ENCODE measurements around the gene POLL.
"Not testable (repeated sequence)": the region's sequence is repeated elsewhere in the genome, so short reads cannot be mapped to it uniquely, and the experiment has no call there.

The POLL gene

DNA sequence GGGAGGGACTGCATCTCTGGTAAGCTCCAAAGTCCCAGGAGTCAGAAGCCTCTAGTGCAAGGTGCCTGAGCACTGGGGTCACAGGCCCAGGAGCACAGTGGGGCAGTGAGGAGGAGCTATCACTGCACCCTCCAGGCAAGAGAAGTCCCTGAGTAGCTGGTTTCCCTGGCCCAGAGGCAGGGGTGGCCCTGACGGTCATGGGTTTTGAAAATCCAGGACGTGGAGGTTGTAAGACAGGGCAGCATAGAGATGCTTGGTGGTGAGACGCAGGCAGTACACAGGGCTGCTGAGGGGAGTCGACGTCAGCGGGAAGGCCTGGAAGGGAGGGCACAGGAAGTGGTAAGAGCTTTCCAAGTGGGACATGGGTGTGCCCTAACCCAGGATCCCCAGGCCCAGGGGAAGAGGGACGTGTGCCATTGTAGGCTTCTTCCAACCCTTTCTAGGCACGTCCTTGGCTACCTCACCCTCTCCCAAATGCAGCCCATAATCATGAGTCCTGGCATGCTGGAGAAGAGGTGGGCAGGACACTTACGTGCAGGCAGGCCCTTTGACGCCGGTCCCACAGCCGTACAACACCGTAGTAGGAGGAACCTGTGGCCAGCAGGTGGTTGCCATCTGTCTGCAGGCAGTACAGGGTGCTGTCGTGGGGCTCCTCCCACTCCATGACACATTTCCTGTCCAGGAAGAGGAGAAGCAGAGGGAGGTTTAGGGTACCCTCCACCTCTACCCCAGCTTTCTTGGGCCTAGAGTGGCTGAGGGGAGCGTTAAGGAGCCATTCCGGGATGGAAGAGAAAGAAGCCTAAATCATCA lies 23.2 kb upstream of the POLL start:
- DNase-seq = no peak

DNA sequence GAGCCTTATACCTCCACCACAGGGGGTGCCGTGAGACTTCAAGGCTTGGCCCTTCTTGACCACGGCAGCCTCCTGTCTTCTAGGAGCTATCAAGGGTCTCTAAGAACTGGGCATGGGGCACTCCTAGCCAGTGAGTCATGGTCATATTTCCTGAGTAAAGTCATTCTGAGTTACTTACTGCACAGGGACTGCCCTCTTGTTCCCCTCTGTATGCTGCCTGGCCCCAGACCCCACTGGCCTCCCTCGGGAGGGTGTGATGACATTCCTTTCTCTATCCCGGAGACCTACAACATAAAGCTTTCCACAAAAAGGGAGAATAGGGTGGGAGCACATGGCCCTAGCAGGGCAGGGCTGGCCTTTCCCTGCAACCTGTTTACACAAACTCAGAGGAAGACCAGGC lies 21.4 kb upstream of the POLL start:
- DNase-seq = no peak

DNA sequence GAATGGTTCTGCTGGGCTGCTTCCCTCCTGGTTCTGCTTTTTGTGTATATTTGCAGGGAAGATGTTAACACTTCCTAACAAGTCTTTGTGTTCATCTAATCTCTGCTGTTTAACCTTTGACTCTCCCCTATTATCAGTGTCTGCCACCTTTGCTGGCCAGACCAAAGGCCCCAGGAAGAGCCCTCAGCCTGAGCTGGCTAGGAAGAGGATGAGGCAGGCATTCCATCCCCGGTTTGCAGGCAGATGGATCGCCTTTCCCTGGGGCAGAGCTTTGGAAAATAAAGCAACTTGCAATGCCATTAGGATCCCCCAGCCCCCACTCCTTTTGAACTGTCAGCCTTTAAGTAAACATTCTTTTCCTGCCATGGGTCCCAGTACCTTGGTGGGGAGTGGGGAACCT lies 19.1 kb upstream of the POLL start:
- no peak for DNase-seq

DNA sequence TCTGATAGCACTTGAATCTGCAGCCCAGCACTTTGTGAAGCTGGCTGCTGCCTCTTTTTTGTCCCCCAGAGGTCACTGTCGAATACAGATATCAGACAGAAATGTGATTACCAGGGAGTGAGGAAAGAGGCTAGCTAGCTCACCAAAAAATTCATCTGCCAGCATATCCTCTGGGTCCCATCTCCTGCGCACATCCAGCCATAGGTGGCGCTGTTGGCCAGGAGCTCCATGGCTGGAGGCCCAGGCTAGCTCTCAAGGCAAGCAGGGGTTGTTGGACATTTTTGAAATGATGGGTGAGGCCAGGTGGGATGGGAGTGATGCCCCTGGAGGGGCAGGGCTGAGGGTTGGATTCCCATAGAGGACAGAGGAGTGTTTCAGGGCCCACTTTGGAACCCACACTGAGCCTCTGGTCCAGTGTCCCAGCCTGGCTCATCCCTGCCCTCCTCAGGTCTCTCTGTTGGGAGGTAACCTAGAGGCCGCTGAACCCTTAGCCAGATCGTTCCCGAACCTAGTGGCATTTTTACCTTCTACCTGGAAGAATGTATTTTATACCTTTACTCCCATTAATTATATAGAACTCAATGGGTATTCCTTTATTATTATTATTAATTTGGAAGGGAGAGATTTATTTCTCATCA lies 14.8 kb upstream of the POLL start:
- DNase-seq = peak; percentile 65

DNA sequence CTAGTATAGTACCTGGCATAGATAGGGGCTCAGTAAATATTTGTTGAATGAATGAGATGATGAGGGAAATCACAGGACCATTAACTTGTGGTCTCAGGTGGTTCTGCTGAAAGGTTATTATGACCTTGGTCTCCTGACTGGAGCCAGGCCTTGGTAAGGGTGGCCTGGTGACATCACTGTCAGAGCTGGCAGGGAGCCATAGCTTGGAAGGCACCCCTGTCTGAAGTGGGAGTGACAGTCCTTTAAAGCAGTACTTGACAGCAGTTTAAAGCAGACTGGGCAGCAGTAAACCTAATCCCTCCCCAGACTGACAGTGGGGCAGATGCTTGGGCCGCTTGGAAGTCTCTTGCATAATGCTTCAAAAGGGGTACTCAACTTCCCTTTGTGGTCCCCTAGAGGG lies 13.5 kb upstream of the POLL start:
- DNase-seq = no peak

DNA sequence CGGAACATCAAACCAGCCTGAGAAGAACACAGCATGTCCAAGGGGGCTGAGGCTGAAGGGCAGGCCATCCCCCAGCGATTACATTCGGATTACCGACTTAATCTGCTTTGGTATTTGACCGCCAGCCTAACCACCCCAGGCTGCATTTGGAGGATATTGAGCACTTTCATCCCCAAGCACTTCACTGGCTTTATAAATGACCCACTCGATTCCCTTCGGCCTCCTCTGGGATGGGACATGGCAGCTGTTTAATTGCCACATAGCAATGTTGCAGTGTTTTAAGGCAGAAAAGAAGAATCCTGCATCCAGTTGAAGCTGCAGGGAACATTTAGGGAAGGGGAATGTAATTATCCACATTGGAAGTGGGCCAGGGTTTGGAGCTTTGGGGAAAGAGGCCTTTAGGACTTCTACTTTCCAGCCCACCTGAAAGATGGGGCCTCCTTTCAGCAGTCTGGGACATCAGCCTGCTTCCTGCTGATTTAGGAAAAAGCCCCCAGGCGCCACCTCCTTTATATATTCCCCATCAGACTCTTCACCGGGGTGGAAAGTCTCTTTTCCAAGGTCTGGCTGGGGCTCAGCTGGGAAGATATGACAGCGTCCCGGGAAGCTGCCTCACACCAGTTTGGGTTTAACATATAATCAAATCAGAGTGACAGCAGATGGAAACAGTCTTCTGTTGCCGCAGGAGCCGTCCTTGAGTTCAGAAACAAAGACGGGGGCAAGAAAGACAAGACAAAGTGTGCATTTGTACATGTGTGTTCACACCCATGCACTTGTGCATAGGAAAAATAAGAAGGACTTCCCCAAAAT lies 9.2 kb upstream of the POLL start:
- DNase-seq = no peak

DNA sequence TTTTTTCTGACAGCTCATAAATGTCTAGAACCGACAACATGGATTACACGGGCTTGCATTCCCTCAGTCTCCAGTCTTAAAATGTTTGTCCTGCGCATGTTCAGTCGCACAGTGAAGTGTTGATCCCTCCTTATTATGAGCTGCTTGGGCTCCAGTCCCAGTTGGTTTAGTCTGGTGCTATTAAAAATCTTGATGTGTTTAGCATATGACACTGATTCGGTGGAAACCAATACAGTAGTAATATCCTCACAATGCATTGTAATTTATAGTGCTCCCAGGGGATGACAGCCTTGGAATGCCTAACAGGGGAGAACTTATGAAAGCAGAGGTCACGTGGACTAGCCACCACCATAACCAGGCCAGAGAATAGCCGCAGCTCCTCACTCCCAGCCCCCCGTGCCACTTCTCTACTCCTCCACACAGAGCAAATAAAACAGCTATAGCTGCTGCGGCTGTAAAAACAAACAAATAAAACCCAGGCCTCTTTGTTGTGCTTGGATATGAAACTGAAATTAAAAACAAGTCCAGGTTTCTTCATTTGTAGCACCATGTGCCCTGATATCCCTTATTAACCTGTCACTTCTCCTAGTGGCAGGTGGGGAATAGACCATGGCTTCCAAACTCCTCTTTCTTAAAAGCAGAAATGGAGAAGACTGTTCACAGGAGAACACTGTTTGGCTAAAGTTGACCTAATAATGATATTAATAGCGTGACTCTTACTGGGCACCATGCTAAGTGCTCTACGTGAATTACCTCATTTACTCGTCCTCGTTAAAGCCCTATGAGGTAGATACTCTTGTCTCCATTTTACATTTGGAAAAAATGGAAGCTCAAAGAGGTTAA lies 7.8 kb upstream of the POLL start:
- no peak for DNase-seq

DNA sequence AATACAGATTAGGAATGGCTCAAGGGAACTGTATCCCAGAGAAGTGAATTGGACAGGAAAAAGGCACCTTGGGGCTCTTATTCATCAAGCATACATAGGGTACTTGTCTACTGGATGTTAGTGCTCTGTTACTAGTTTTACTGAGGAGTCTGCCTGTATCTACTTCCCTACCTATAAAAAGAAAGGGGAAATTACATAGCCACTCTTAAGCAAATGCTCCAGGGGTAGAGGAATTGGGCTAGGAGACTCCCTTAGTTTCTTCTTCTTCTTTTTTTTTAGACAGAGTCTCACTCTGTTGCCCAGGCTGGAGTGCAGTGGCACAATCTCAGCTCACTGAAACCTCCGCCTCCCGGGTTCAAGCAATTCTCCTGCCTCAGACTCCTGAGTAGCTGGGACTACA lies 5.3 kb upstream of the POLL start:
- not testable (repeated sequence) for DNase-seq

DNA sequence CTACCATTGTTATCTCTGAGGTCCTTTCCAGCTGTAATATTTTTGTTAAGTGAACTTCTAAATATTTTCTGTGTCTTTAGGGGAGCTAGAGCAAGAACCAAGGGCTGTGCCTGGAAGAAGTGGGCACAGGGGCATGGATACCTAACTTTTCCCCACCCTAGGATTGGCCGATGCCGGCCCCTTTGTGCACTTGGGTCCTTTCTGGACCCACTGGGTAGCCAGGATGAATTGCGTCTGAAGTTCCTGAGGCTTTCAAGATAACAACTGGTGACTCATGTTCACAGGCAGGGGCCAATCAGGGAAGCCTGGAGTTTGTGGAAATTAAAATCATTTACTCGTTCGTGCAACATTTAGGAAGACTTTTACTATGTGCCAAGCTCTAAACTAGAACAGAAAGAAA lies 822 bp upstream of the POLL start:
- no peak for DNase-seq

DNA sequence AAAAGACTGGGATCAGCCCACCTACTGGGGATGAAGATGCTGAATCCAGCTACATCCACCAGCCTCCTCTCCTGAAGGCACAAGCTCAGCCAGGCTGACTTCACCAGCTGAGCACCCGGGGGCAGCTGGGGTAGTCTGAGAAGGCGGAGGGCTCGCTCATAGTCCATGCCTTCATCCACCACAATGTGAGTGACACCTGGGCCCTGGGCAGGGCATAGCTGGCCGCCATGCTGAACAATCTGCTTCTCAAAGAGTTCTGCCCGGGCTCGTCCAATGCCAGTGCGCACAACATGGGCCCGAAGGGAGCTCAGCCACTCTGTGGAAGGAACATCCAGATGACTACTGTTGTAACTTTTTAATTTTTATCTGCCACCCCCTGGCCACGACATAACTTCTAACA lies 2.2 kb downstream of the POLL start:
- no peak for DNase-seq

DNA sequence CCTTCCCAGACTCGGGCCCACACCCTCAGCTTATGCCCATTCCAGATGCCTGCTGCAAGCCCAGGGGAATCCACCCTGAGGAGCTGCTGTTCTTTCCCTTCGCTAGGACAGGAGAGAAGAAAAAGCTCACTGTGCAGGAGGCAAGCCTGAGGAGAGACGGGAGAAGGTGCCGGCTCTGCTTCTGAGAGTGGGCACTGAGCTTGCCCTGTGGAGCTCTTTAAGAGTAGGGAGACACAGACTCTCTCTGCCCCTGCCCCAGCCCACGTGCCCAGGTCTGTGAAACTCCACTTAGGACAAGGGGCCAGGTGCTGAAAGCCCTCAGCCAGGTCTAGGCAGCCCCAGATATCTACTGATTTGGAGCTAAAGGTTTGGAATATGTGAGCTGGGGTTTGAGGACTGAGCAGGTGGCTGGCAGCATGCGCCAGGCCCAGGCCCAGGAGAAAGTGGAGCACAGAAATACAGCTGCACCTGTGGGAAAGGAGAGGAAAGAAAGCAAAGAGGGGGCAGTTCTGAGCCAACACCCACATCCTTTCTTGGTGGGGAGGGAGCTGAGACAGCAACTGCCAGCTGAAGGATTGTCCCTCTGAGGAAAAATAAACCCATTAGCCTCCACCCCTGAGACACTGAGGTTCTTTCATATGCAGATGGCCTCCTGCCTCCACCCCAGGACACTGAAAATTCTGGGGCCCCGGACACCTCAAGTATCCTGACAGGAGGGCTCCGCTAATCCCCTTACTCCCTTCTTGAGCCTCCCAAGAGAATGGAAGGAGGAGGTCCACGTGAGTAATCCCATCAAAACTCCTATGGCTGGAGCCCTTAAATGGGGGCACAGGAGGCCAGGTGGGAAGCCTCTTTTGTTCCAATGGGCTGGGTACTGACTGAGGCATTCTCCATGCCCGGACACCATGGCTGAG lies 7.3 kb downstream of the POLL start:
- DNase-seq = no peak

DNA sequence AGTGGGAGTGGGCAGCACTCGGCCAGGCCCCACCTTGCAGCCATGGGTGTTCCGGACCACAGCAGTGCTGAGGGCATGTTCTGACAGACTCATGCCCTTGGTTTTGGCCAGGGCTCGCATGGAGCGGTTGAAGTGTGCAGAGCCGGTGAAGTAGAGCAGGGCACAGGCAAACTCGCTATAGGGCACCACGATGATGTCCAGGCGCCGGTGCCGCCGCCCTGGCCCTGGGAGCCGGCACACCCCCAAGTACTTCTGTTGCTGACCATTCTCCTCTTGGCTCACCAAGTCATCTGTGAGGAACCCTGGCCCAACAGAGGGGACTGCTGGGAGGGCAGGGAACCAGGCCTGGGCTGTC lies 8.6 kb downstream of the POLL start:
- no peak for DNase-seq

DNA sequence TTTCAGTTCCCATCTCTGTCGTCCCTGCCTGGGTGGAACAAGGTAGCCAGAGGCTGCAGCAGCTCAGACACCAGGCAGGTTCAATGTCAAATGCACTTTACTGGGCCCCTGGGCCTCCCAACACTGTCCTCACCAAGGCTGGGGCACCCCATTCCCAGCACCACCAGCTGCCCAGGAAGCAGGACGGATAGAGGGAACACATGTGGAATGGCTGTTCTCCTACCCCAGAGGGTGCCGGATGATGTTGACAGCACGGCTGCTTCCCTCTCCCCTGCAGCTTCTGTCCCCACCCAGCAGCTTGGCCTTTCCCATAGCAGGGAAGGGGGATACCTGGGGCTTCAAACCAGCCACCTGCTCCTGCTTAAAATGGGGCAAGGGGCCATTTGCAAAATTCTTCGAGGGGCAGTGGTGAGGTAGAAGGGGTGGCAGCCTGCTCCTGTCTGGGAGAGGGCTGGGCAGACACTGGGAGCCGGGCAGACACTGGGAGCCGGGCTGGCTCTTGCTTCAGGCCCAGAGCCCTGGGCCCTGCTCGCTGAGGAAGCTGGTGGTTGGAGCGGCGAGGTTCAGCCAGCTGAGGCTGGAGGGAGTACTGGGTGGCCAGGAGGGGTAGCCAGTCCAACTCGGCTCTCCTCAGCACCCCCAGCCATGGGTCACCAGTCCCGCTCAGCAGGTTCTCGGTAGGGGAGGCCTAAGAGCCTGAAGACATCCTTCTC lies 9.1 kb downstream of the POLL start:
- DNase-seq = no peak

DNA sequence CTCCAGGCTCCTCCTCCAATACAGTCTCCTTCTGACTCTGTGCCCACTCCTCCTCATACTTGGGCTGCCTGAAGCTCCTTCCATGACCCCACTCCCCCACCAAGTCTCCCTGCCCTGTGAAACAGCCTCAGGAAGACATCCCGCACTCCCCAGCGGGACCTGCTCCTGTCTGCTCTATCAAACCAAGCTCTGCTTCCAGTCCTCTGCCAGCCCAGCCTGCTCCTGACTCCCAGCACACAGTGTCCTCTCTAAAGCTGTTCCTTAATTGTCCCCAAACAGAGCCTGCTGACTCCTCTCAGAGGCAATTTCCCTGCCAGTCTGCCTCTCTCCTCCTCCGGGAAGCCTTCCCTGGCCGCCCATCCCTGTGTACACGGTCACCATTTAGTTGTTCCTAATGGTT lies 9.9 kb downstream of the POLL start:
- DNase-seq = no peak

DNA sequence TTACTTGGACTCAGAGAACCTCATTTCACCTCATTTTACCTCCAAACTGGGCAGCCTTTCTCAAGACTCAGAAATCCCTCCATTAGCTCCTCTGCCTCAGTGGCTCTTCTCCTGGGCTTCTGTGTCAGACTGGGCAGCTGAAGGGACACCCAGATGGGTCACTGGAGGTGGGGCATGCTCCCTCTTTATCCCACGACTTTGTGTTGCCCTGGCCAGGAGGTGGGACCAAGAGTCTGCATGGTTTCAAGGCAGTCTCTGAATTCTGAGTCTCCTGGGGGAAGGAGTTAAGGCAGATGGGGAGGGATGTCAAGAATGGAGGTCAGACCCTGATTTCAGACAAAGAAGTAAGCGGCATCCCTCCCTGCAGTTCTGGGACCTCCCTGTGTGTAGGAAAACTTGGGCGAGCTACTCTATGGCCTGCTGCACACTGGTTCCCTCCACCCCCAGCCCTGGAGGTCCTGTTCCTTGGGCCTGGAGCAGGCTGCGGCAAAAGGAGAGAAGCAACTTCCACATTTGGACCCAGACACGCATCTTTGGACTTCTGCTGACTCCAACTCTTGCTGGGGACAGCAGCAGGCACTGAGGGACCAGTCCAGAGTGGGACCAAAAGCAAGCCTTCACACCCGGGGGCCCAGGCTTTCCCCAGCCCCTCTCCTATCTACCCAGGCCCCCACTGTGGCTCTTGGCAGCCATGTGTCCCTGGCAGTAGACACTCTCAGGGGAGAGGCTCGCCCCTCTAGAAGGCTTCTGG lies 10.8 kb downstream of the POLL start:
- no peak for DNase-seq

DNA sequence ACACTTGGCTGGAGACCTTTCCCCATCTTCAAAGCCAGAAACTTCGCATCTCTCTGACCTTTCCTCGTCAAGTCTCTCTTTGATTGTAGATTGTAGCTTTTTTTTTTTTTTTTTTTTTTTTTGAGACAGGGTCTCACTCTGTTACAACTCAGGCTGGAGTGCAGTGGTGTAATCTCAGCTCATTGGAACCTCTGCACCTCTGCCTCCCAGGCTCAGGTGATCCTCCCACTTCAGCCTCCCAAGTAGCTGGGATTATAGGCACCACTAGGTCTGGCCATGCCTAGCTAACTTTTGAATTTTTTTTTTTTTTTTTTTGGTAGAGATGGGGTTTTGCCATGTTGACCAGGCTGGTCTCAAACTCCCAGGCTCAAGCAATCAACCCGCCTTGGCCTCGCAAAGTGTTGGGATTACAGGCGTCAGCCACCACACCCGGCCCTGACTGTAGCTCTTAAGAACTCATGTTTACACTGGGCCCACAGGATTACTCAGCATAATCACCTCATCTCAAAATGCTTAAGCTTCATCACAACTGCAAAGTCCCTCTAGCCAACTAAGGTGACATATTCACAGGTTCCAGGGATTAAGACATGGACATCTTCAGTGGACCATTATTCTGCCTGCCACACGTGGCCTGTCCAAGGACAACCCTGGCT lies 11.7 kb downstream of the POLL start:
- DNase-seq = no peak

DNA sequence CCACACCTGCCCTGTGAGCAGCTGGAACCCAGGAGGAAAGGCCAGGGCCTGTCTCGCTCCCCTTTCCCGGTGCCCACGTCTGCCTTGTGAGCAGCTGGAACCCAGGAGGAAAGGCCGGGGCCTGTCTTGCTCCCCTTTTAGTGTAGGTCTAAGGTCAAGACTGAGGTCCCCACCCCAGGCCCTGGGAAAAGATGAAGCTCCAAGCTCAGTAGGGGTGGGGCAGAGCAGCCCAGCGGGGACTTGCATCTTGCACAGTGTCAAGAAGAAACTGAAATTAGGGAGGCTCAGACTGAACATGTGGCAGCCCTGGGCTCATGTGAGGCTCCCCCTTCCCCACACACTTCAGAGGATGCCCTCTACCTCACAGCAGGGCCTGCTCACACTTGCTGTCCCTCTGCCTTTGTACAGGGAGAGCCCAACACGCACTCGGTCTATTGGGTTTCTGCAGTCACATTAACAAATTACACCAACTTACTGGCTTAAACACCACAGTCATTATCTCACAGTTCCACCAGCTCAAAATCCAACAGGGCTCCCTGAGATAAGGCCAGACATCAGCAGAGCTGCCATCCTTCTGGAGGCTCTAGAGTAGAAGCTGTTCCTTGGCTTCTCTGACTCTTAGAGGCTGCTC lies 12.4 kb downstream of the POLL start:
- DNase-seq = no peak

DNA sequence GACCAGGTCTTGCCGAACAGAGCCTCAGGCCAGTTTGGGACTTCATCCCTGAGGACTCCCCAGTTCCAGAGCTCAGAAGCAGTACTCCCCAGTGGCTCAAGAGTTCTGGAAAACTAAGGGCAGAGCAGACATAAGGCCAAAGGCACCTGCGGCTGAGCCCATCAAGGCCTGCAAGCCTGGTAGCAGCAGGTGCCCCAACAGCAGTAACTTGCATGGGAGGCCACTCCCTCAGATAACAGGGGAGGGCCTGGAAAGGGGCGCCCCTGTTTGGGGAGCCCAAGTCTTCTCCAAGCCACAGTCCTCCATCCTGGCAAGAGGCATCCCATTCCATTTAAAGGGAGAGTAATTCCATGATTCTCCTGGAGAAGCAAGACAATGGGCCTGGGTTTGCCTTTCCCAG lies 13.0 kb downstream of the POLL start:
- no peak for DNase-seq

Measured in NCI-H2171 (cell line).